ENCODE measurements around the gene SLC39A6.

- no peak for TF ChIP-seq POLR2A (IDR thresholded peaks at IDR 0.05; ENCODE audit: borderline replicate concordance, extremely low read depth, insufficient read depth, insufficient read length)
- TF ChIP-seq EZH2 (IDR thresholded peaks at IDR 0.05) = no peak
- no peak for TF ChIP-seq CTCF (IDR thresholded peaks at IDR 0.05 in 2 of 3, conservative IDR thresholded peaks at IDR 0.05 in 1 of 3; ENCODE audit: borderline replicate concordance in 1 of 3, insufficient read depth in 1 of 3, low read depth in 2 of 3, low read length in 2 of 3)
- TF ChIP-seq RAD21 (IDR thresholded peaks at IDR 0.05; ENCODE audit: low read depth) = no peak
- TF ChIP-seq TCF7L2 (IDR thresholded peaks at IDR 0.05; ENCODE audit: borderline replicate concordance, extremely low read depth, insufficient read depth, insufficient read length) = no peak
Observed at GRCh38 chr18:36149514-36150289, 20.6 kb upstream of the SLC39A6 start.

All from HCT116 (cell line).